ENCODE results near the gene TMEM165. TPM values are rescaled to one million over a fixed set of nuclear protein-coding genes. Genes with fewer than 3 reads are reported as not detected.
"Not testable (repeated sequence)": the region's sequence is repeated elsewhere in the genome, so short reads cannot be mapped to it uniquely, and the experiment has no call there.

The TMEM165 gene, protein sequence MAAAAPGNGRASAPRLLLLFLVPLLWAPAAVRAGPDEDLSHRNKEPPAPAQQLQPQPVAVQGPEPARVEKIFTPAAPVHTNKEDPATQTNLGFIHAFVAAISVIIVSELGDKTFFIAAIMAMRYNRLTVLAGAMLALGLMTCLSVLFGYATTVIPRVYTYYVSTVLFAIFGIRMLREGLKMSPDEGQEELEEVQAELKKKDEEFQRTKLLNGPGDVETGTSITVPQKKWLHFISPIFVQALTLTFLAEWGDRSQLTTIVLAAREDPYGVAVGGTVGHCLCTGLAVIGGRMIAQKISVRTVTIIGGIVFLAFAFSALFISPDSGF
- total RNA-seq, result 84.4 and 95.4 TPM in 2 replicates

GRCh38 chr4:55395529-55396307 lies at the start of gene TMEM165:
Gene TMEM165 (plus strand): TSS chr4:55395957. CDS start chr4:55396190, 233 bp downstream.
- intact Hi-C loops (cut with micrococcal nuclease), result loop anchor here (1.0 to 10.0 kb wide), 12 partner anchors 9 to 1583 kb away; partner anchors contain the start of genes CEP135, CLOCK, EXOC1 and POLR2B

GRCh38 chr4:55345980-55346850 lies 49.5 kb upstream of the TMEM165 start, which contains the start of gene SRD5A3:
Gene SRD5A3 (plus strand): TSS chr4:55346242. CDS start chr4:55346337, 95 bp downstream.
- intact Hi-C loops (cut with micrococcal nuclease), result loop anchor here (1.0 to 5.0 kb wide), 13 partner anchors 33 to 1631 kb away; partner anchors contain the start of genes CEP135, CHIC2, CLOCK and EXOC1

GRCh38 chr4:55346851-55347255 lies 48.9 kb upstream of the TMEM165 start:
- intact Hi-C loops (cut with micrococcal nuclease), result loop anchor here (1.0 to 5.0 kb wide), 13 partner anchors 34 to 1630 kb away; partner anchors contain the start of genes CEP135, CHIC2, CLOCK and EXOC1

DNA sequence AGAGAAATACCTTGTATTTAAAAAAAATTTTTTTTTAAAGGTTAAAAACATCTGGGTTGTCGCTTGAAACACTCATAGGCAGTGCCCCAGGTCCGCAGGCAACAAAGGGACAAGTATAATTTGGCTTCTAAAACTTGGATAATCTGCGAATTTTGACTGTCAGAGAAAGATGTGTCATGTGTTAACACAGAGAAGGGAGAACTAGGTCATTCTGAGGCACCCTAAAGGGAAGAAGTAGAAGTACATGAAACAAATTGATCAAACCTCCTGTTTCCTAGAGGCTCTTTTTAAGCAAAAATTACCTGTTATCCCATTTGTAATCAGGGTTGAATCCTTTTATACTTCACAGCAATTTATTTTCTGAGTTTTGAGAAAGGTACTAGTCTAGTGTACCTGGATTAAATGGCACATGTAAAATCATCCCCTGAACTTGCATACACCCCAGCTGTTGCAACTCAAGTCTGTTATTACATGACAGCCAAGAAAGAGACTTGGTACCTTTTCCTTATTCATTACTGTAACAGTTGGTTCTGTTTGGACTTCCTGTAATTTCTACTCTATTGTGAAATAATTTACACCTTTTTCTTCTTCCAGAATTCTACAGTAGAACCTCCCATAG lies 48.0 kb upstream of the TMEM165 start:
- intact Hi-C loops (cut with micrococcal nuclease), result loop anchor here (1.0 to 5.0 kb wide), 6 partner anchors 35 to 1630 kb away; partner anchors contain the start of genes CEP135, CHIC2, NOA1 and POLR2B

DNA sequence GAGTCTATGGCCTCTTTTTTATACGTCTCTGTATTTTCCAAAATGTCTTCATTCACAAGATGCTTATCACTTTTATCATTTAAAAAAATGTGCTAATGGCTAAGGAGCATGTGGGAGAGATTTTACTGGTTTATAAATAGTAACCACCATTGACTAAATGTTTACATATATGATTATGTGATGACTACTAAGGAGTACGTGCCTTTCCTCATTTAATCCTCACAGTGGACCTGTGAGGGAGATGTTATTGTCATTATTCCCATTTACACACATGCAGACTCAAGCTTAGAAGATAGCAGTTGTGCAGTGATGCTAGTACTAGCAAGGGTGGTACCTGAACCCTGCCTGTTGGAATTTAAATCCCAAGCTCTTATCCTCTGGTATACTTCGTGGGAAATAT lies 47.3 kb upstream of the TMEM165 start:
- intact Hi-C loops (cut with micrococcal nuclease), result loop anchor here (5.0 kb wide), 2 partner anchors 1286 to 1629 kb away; partner anchors contain the start of genes CHIC2, NOA1 and POLR2B

GRCh38 chr4:55350870-55351269 lies 44.9 kb upstream of the TMEM165 start:
- intact Hi-C loops (cut with micrococcal nuclease), result not testable (repeated sequence)

DNA sequence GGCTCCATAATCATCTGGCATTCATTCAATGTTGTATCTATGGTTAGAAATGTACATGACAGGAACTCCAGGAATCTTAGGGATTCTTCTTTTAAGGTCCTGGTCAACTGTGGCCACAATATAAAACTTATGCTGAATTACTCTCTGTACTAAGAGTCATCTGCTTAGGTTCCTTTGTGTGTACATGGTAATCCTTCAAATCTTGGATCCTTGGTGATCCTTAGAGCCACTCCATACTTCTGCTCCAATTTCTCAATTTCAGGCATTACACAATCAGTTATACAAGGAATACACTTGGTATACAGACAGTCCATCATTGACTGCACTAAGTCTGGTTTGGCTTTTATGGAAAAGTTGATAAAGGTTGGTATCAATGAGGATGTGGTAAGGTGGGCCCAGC lies 43.9 kb upstream of the TMEM165 start:
- intact Hi-C loops (cut with micrococcal nuclease), result no loop called here

- intact Hi-C loops (cut with micrococcal nuclease), result no loop called here
Observed at GRCh38 chr4:55352726-55353125, 43.0 kb upstream of the TMEM165 start.

GRCh38 chr4:55353228-55353747 lies 42.5 kb upstream of the TMEM165 start:
- intact Hi-C loops (cut with micrococcal nuclease), result not testable (repeated sequence)

DNA sequence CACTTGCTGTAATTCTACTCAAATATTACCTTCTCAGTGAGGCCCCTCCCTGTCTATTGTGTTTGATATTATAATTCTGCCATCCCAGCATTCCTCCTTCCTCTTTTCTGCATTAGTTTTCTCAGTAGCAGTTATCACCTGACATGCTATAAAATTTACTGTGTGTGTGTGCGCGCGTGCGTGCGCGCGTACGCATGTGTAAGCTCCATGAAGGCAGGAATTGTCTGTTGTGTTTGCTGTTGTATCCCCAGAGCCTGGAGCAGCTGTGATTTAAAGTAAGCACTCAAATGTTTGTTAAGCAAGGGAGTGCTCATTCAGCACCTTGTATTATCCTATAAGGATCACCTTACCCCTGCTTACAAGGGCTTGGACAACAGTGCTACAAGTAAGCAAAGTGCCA lies 41.1 kb upstream of the TMEM165 start:
- intact Hi-C loops (cut with micrococcal nuclease), result no loop called here

DNA sequence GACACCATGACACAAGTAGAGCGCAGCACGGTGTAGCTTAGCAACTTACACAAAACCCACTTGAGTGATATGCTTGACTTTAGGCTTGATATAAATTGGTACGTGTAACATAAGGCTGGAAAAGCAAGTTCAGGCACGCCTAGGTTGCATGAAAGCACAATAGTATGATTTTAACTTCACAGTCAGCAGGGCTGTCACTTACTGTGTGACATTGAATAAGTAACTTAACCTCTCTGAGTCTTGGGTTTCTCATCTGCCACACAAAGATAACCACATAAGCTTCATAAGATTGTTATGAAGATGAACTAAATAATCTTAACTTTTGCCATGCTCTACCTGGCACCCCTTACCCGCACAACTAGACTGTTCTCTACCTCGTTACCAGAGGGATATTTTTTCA lies 40.2 kb upstream of the TMEM165 start:
- intact Hi-C loops (cut with micrococcal nuclease), result no loop called here

DNA sequence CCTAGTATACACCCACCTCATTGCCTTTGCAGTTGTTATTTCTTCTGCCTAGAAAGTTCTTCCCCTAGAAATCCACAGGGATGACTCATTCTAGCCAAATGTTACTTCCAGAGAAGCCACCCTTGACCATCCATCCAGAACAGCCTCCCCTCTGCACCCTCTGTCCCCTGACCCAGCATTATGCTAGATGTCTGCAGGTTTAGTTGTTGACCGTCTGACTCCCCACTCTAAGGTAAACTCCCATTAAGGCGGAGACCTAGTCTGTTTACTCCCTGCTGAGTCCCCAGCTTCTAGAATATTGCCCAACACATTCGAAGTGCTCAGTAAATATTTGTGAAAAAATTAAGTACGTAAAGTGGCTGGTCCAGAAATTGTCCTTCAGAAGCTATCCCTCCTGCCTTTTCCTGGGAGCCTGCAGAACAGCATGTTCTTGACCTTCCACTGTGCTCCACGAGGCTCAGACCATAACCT lies 38.7 kb upstream of the TMEM165 start:
- intact Hi-C loops (cut with micrococcal nuclease), result no loop called here

DNA sequence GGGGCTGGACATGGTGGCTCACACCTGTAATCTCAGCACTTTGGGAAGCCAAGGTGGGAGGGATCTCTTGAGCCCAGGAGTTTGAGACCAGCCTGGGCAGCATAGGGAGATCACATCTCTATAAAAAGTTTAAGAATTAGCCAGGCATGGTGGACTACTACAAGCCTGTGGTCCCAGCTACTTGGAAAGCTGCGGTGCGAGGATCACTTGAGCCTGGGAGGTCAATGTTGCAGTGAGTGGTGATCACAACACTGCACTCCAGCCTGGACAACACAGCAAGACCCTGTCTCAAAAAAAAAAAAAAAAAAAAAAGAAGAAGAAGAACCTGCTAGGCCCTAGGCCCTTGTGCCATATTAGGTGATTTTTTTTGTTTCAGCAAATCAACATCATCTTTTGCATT lies 37.5 kb upstream of the TMEM165 start:
- intact Hi-C loops (cut with micrococcal nuclease), result no loop called here

- intact Hi-C loops (cut with micrococcal nuclease), result no loop called here
Observed at GRCh38 chr4:55358668-55359067, 37.1 kb upstream of the TMEM165 start.

DNA sequence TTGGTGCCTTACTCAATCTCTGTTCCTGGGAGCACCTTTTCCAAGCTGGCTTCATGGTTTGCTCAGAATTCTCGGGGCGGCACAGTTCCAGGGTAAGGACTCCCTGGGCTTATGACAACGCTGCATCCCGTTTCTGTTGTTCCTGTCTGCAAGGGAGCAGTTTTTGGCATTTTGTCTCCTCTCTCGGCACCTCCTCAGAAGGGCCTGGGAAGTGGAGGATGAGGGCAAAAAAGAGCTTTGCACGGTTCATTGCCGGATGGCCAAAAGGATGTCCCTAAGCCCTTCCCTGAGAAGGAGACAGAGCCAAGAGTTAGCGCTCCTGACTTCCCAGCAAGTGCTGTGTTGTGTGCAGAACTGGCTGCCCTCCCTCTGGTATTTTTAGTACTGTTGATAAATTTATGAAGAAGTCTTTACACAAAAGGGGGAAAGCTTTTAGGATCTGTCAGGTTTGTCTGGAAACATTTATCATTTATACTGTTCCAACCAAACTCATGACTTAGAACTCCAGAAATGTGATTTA lies 36.3 kb upstream of the TMEM165 start:
- intact Hi-C loops (cut with micrococcal nuclease), result no loop called here

DNA sequence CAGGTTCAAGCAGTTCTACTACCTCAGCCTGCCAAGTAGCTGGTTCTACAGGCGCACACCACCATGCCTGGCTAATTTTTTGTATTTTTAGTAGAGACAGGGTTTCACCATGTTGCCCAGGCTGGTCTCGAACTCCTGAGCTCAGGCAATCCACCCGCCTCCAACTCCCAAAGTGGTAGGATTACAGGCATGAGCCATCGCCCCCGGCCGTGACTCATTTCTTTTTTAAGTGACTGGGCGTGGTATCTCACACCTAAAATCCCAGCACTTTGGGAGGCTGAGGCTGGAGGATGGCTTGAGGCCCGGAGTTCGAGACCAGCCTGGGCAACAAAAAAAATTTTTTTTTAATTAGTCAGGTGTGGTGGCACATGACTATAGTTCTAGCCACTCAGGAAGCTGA lies 32.8 kb upstream of the TMEM165 start:
- intact Hi-C loops (cut with micrococcal nuclease), result not testable (repeated sequence)

- intact Hi-C loops (cut with micrococcal nuclease), result no loop called here
Observed at GRCh38 chr4:55363691-55364351, 31.9 kb upstream of the TMEM165 start.

DNA sequence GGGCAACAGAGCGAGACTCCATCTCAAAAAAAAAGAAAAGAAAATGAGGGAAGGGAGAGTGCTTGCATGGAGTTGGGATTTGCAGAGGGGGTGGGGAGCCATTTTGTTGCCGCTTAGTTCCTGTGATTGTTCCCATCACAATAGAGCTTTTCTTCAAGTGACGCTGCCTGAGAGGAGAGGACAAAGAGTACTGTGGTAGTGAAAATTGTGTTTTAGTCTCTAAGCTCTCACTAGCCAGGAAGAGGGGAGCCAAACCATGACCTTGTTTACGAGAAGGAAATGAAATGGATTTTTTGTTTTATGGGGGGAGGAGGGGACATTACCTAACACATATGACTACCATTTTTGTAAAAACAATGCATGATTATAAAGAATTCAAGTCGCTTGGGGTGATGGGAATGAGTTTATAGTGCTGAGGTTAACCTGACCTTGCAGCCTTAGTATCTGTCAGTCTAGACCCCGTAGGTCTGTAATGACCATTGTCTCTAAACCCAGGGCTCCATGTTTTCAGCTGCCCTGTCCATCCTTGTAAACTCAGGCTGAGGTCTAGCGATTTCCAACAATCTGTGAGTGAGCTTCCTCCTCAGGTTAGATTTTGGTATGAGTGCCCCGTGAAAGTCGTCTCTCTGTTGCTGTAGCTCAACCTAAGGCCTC lies 30.9 kb upstream of the TMEM165 start:
- intact Hi-C loops (cut with micrococcal nuclease), result no loop called here

DNA sequence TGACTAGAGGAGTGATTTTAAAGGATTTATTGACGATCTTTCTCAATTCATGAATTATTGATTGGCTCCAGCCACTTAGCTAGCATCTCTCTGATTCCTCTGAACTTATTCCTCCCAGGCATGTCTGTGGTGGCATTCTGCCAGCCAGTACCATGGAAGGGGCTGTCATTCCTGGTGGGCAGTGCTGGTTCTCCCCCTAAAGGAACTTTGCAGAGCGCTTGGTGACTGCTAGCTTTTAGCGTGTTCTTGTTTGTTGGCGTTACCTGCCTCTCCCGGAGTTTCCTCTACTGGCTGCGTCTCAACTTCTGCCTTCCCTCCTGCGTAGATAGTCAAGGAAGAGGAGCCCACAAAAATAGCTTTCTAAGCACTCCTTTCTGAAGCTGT lies 30.4 kb upstream of the TMEM165 start:
- intact Hi-C loops (cut with micrococcal nuclease), result no loop called here
